ENCODE measurements around the gene FAM170B. TPM values are rescaled to one million over a fixed set of nuclear protein-coding genes. Genes with fewer than 3 reads are reported as not detected.

Gene FAM170B
- total RNA-seq, 1 donor from 2014 or later: not detected

GRCh38 chr10:49107887-49108267, 25.9 kb downstream of the FAM170B start:
- no peaks in the 10 kb centered on the region for H3K9me3 Mint-ChIP-seq (ENCODE audit: low read depth)
- H3K4me1 Mint-ChIP-seq (ENCODE audit: low read depth): peaks cover 22% of the 10 kb centered on the region
- DNase-seq (ENCODE audit: low spot score): no peak
- peaks cover 4% of the 10 kb centered on the region for H3K36me3 Mint-ChIP-seq (ENCODE audit: low read depth)
- no peaks in the 10 kb centered on the region for H3K27me3 Mint-ChIP-seq (ENCODE audit: low read depth)
- no peak overlapping the region for H3K4me3 Mint-ChIP-seq (ENCODE audit: unreplicated experiment)
- H3K27ac Mint-ChIP-seq (ENCODE audit: unreplicated experiment): no peak overlapping the region
- TF ChIP-seq CTCF (IDR thresholded peaks at IDR 0.05): no peak

- Mint-ChIP-seq H3K9me3 (ENCODE audit: low read depth) (no peaks in the 10 kb centered on the region), H3K4me3 (ENCODE audit: unreplicated experiment) (no peak overlapping the region), H3K27me3 (ENCODE audit: low read depth) (no peaks in the 10 kb centered on the region), H3K4me1 (ENCODE audit: low read depth) (peaks cover 22% of the 10 kb centered on the region), H3K36me3 (ENCODE audit: low read depth) (peaks cover 4% of the 10 kb centered on the region), H3K27ac (ENCODE audit: unreplicated experiment) (no peak overlapping the region)
- TF ChIP-seq CTCF (IDR thresholded peaks at IDR 0.05): no peak
- no peak for DNase-seq (ENCODE audit: low spot score)
Observed at GRCh38 chr10:49107111-49107886, 26.5 kb downstream of the FAM170B start.

- Mint-ChIP-seq H3K27me3 (ENCODE audit: low read depth) (peaks cover 1% of the 10 kb centered on the region), H3K4me1 (ENCODE audit: low read depth) (peaks cover 22% of the 10 kb centered on the region), H3K9me3 (ENCODE audit: low read depth) (peaks cover 2% of the 10 kb centered on the region), H3K4me3 (ENCODE audit: unreplicated experiment) (no peak overlapping the region), H3K27ac (ENCODE audit: unreplicated experiment) (peak overlapping the region; percentile 46), H3K36me3 (ENCODE audit: low read depth) (peaks cover 6% of the 10 kb centered on the region)
- no peak for TF ChIP-seq CTCF (IDR thresholded peaks at IDR 0.05)
- no peak for DNase-seq (ENCODE audit: low spot score)
Observed at GRCh38 chr10:49106451-49106850, 27.4 kb downstream of the FAM170B start.

GRCh38 chr10:49105076-49105475, 28.7 kb downstream of the FAM170B start:
- Mint-ChIP-seq H3K36me3 (ENCODE audit: low read depth) (peaks cover 6% of the 10 kb centered on the region), H3K27ac (ENCODE audit: unreplicated experiment) (no peak overlapping the region), H3K9me3 (ENCODE audit: low read depth) (peaks cover 2% of the 10 kb centered on the region), H3K4me3 (ENCODE audit: unreplicated experiment) (no peak overlapping the region), H3K4me1 (ENCODE audit: low read depth) (peaks cover 17% of the 10 kb centered on the region), H3K27me3 (ENCODE audit: low read depth) (peaks cover 1% of the 10 kb centered on the region)
- TF ChIP-seq CTCF (IDR thresholded peaks at IDR 0.05): no peak
- DNase-seq (ENCODE audit: low spot score): no peak

- Mint-ChIP-seq H3K27ac (ENCODE audit: unreplicated experiment) (no peak overlapping the region), H3K9me3 (ENCODE audit: low read depth) (peaks cover 2% of the 10 kb centered on the region), H3K27me3 (ENCODE audit: low read depth) (peaks cover 1% of the 10 kb centered on the region), H3K4me1 (ENCODE audit: low read depth) (peaks cover 10% of the 10 kb centered on the region), H3K4me3 (ENCODE audit: unreplicated experiment) (no peak overlapping the region), H3K36me3 (ENCODE audit: low read depth) (peaks cover 5% of the 10 kb centered on the region)
- no peak for DNase-seq (ENCODE audit: low spot score)
- TF ChIP-seq CTCF (IDR thresholded peaks at IDR 0.05): no peak
Observed at GRCh38 chr10:49104323-49104722, 29.5 kb downstream of the FAM170B start.
